Gastroesophageal sphincter (tissue), 3 donors: ENCODE results near the gene JMY.

ENCODE experiments used
- CTCF ChIP-seq, 4 experiments: fragments of 200-600 bp in 2 of 4; fragments of 450-650 bp in 2 of 4; sonication (generic) in 1 of 4; IDR thresholded peaks; one replicate each; pipeline ENCODE4 v1.5.1; 2017 to 2019; ENCODE audit warnings: antibody characterized with exemption in 4 of 4, mild to moderate bottlenecking in 2 of 4, moderate library complexity in 2 of 4
- EP300 ChIP-seq: sonication (generic); formaldehyde crosslinking; IDR thresholded peaks from one replicate; pipeline ENCODE4 v1.6.1; 2017; ENCODE audit warnings: antibody characterized with exemption, mild to moderate bottlenecking
- POLR2A ChIP-seq, 2 donors: fragments of 450-650 bp; IDR thresholded peaks; one replicate each; pipeline ENCODE4 v1.6.1; 2017; ENCODE audit warnings: antibody characterized with exemption in 2 of 2, mild to moderate bottlenecking in 2 of 2, moderate library complexity in 1 of 2
- POLR2AphosphoS5 ChIP-seq: sonication (generic); formaldehyde crosslinking; IDR thresholded peaks from one replicate; pipeline ENCODE4 v1.6.1; 2017; ENCODE audit warnings: antibody characterized with exemption

GRCh38 chr5:79205965-79206364, 30.0 kb upstream of the JMY start:
- TF ChIP-seq CTCF (IDR thresholded peaks at IDR 0.05): no peak
- TF ChIP-seq POLR2A (IDR thresholded peaks at IDR 0.05): no peak
- TF ChIP-seq EP300: no peak
- TF ChIP-seq POLR2AphosphoS5: no peak
